Measurements from ENCODE around the gene P4HA2. TPM values are rescaled to one million over a fixed set of nuclear protein-coding genes. Genes with fewer than 3 reads are reported as not detected.

P4HA2 gene
- total RNA-seq, 3 donors from 2014 or later: 21.8 to 34.8 (median 26.2) TPM

DNA sequence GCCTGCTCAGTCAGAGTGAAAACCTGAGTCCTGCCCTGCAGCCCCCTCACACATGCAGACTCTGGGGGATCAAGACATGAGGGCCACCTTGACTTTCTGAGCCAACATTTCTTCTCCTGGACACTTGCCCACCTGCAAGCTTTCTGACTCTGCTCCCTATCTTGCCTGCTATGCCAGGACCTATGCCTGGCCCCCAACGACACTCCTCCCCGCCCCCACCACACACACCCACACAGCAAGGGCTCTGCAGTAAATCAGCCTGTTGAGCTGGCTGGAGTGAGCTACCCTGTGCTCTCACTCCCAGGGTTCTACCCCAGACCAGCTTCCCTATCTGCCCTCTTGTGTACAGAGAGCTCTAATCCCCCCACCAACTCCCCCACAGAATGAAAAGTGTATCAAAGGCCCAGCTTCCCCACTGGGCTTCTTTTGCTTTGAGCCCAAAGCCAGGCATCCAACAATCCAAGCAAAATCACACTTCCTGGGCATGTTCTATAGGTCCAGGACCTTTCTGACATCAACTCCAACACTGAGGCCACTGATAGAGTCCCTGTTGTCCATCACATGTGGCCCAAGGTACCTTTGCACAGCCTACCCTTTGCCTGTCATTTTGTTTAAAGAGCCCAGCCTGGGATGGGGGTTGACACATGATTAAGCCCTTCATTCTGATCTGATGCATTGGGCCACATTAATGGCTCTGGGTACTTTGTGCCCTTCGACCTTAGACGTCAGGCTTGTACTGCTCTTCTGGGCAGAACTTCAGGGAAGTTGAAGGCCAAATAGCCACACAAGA lies 37.1 kb upstream of the P4HA2 start:
- H3K27ac ChIP-seq: peak overlapping the region; percentile 90 to 95
- H3K36me3 ChIP-seq: no peaks in the 10 kb centered on the region
- peaks cover 31 to 49% of the 10 kb centered on the region in 2 donors for H3K4me1 ChIP-seq
- no peak overlapping the region for H3K4me3 ChIP-seq
- intact Hi-C loops (cut with DNase I; ENCODE audit: low total_unique reads): no loop called here
- peak in 1 of 2 donors; percentile 16 for DNase-seq (ENCODE audit: low spot score in 2 of 2)
- no peaks in the 10 kb centered on the region for H3K9me3 ChIP-seq
- H3K27me3 ChIP-seq: no peaks in the 10 kb centered on the region
- TF ChIP-seq POLR2AphosphoS5 (IDR thresholded peaks at IDR 0.05): no peak
- TF ChIP-seq, protein P1, sequence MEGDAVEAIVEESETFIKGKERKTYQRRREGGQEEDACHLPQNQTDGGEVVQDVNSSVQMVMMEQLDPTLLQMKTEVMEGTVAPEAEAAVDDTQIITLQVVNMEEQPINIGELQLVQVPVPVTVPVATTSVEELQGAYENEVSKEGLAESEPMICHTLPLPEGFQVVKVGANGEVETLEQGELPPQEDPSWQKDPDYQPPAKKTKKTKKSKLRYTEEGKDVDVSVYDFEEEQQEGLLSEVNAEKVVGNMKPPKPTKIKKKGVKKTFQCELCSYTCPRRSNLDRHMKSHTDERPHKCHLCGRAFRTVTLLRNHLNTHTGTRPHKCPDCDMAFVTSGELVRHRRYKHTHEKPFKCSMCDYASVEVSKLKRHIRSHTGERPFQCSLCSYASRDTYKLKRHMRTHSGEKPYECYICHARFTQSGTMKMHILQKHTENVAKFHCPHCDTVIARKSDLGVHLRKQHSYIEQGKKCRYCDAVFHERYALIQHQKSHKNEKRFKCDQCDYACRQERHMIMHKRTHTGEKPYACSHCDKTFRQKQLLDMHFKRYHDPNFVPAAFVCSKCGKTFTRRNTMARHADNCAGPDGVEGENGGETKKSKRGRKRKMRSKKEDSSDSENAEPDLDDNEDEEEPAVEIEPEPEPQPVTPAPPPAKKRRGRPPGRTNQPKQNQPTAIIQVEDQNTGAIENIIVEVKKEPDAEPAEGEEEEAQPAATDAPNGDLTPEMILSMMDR (IDR thresholded peaks at IDR 0.05): no peak
- TF ChIP-seq POLR2A (IDR thresholded peaks at IDR 0.05): no peak

- Histone ChIP-seq H3K27ac (peak overlapping the region; percentile 90 to 95), H3K9me3 (no peaks in the 10 kb centered on the region), H3K4me3 (no peak overlapping the region), H3K36me3 (no peaks in the 10 kb centered on the region), H3K27me3 (no peaks in the 10 kb centered on the region), H3K4me1 (peaks cover 30 to 45% of the 10 kb centered on the region in 2 donors)
- TF ChIP-seq POLR2A (IDR thresholded peaks at IDR 0.05) (no peak), POLR2AphosphoS5 (IDR thresholded peaks at IDR 0.05) (no peak)
- TF ChIP-seq, protein P1 (IDR thresholded peaks at IDR 0.05): no peak
- intact Hi-C loops (cut with DNase I; ENCODE audit: low total_unique reads): no loop called here
- DNase-seq (ENCODE audit: low spot score in 2 of 2): peak in 1 of 2 donors; percentile 34
Measured at GRCh38 chr5:132263548-132264261, 36.1 kb upstream of the P4HA2 start.

- DNase-seq (ENCODE audit: low spot score in 2 of 2): no peak
- H3K4me1 ChIP-seq: peaks cover 30 to 44% of the 10 kb centered on the region in 2 donors
Measured at GRCh38 chr5:132262882-132263547, 35.4 kb upstream of the P4HA2 start.

DNA sequence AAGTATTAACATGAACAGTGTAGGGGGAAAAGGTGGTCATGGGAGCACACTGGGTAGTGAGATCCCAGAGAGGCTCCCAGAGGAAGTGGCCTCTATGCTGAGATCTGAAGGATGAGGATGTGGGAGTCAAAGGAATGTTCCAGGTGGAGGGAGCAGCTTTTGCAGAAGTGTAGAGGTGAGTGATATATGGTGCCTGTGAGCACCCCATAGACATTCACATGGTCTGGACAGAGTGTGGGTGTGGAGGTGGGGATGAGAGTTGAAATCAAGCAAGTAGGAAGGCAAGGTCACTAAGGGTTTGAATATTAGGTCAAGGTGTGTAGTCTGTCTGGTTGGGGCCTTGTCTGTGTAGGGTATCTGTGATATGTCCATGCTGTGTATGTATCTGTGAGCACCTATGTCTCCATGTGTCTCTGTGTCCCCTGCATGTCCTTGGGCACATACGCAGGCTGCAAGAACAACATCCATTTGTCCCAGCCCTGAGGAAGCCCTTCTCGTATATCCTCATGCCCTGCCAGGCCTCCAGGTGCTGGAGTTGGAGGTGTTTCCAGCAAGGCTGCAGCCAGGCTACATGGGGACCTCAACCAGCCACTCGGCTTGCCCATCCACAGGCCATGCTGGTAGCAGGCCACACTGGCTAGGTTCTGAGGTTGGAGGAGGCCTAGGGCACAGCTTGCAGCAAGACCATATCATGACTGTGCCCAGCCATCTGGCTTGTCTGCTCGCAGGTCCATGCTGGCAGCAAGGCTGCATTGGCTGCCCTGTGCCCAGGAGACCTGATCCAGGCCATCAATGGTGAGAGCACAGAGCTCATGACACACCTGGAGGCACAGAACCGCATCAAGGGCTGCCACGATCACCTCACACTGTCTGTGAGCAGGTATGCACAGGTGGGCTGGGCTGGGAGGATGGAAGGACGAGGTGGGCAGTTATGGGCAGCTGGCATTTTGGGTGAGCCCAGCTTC lies 34.5 kb upstream of the P4HA2 start:
- TF ChIP-seq POLR2A (IDR thresholded peaks at IDR 0.05) (no peak), POLR2AphosphoS5 (IDR thresholded peaks at IDR 0.05) (no peak)
- TF ChIP-seq, protein P1 (IDR thresholded peaks at IDR 0.05): no peak
- H3K4me1 ChIP-seq: peaks cover 30 to 43% of the 10 kb centered on the region in 2 donors

More at GRCh38 chr5:132262882-132263547, 35.4 kb upstream of the P4HA2 start:
- peak overlapping the region in 1 of 3 donors; percentile 96 for H3K4me3 ChIP-seq
- no peaks in the 10 kb centered on the region for H3K27me3 ChIP-seq
- H3K9me3 ChIP-seq: no peaks in the 10 kb centered on the region
- no peaks in the 10 kb centered on the region for H3K36me3 ChIP-seq
- TF ChIP-seq POLR2A (IDR thresholded peaks at IDR 0.05): no peak
- no peak for TF ChIP-seq POLR2AphosphoS5 (IDR thresholded peaks at IDR 0.05)
- TF ChIP-seq, protein P1 (IDR thresholded peaks at IDR 0.05): no peak
- intact Hi-C loops (cut with DNase I; ENCODE audit: low total_unique reads): no loop called here
- peak overlapping the region; percentile 90 to 95 for H3K27ac ChIP-seq

More for the DNA sequence above, 34.5 kb upstream of the P4HA2 start:
- Histone ChIP-seq H3K9me3 (no peaks in the 10 kb centered on the region), H3K27ac (peak overlapping the region; percentile 90 to 95), H3K27me3 (no peaks in the 10 kb centered on the region), H3K36me3 (no peaks in the 10 kb centered on the region), H3K4me3 (peak overlapping the region in 1 of 3 donors; percentile 96)
- intact Hi-C loops (cut with DNase I; ENCODE audit: low total_unique reads): no loop called here
- peak in 1 of 2 donors; percentile 17 for DNase-seq (ENCODE audit: low spot score in 2 of 2)
